Choroid plexus epithelial cell (primary cell): Measurements from ENCODE around the gene PSMD11.

ENCODE experiments used
- DNase-seq: peaks from one replicate; pipeline ENCODE4 v3.0.0-alpha.2; 2010; ENCODE audit warnings: low read depth
- H3K4me3 ChIP-seq: 2 replicates; pipeline ENCODE4 v1.5.1; 2011; ENCODE audit warnings: low read depth, mild to moderate bottlenecking, control low read depth, low read length, moderate library complexity
- CTCF ChIP-seq: conservative IDR thresholded peaks from 2 replicates; pipeline ENCODE4 v1.5.1; 2011; ENCODE audit warnings: low read depth, mild to moderate bottlenecking, control low read depth, inconsistent platforms, low read length, moderate library complexity

Gene PSMD11

GRCh38 chr17:32517982-32518381 lies 73.7 kb downstream of the PSMD11 start:
- TF ChIP-seq CTCF = no peak

GRCh38 chr17:32518646-32519227 lies 74.4 kb downstream of the PSMD11 start:
- H3K4me3 ChIP-seq = peak overlapping the region; percentile 53
- no peak for TF ChIP-seq CTCF
- no peak for DNase-seq

More at GRCh38 chr17:32517982-32518381, 73.7 kb downstream of the PSMD11 start:
- DNase-seq = no peak
- no peak overlapping the region for H3K4me3 ChIP-seq

- no peak for TF ChIP-seq CTCF
- DNase-seq = peak; percentile 16
- peak overlapping the region; percentile 53 for H3K4me3 ChIP-seq
Observed at GRCh38 chr17:32519228-32520103, 75.2 kb downstream of the PSMD11 start.

- peak overlapping the region; percentile 21 for H3K4me3 ChIP-seq
- TF ChIP-seq CTCF = no peak
- DNase-seq = peak; percentile 43
Observed at GRCh38 chr17:32520104-32520701, 75.9 kb downstream of the PSMD11 start.

- H3K4me3 ChIP-seq = no peak overlapping the region
- no peak for DNase-seq
- no peak for TF ChIP-seq CTCF
Observed at GRCh38 chr17:32520737-32521404, 76.6 kb downstream of the PSMD11 start.

GRCh38 chr17:32523017-32523680 lies 78.8 kb downstream of the PSMD11 start:
- DNase-seq = no peak
- no peak for TF ChIP-seq CTCF
- no peak overlapping the region for H3K4me3 ChIP-seq
